OCI-LY1 (cell line): ENCODE measurements around the gene ACTRT2.

Experiments
- H2AFZ ChIP-seq: fragments of 200-600 bp; sonication (generic), shearing (Covaris generic); 2 replicates; pipeline ENCODE4 v1.6.0; 2014; ENCODE audit warnings: antibody characterized with exemption, mild to moderate bottlenecking, low read length
- H3F3A ChIP-seq: fragments of 200-600 bp; sonication (generic), shearing (Covaris generic); 2 replicates; pipeline ENCODE4 v1.6.0; 2014; ENCODE audit warnings: mild to moderate bottlenecking, antibody characterized with exemption, low read length, moderate library complexity; ENCODE audit not compliant: insufficient read depth
- H3K27ac ChIP-seq: fragments of 200-600 bp; sonication (generic); 2 replicates; pipeline ENCODE4 v1.5.1; 2014; ENCODE audit warnings: low read length, mixed run types, mild to moderate bottlenecking, low read depth; ENCODE audit not compliant: poor library complexity, severe bottlenecking
- H3K27me3 ChIP-seq: fragments of 200-600 bp; sonication (generic); 2 replicates; pipeline ENCODE4 v1.6.0; 2014; ENCODE audit warnings: antibody characterized with exemption, mild to moderate bottlenecking, low read length, moderate library complexity; ENCODE audit not compliant: insufficient read depth
- H3K36me3 ChIP-seq: fragments of 200-600 bp; sonication (generic); 2 replicates; pipeline ENCODE4 v1.6.1; 2014; ENCODE audit warnings: mild to moderate bottlenecking, antibody characterized with exemption, low read length, moderate library complexity, mixed read lengths; ENCODE audit not compliant: insufficient read depth
- H3K4me1 ChIP-seq: fragments of 200-600 bp; sonication (generic); 2 replicates; pipeline ENCODE4 v1.5.1; 2014; ENCODE audit warnings: mild to moderate bottlenecking, low read length, moderate library complexity; ENCODE audit not compliant: insufficient read depth, severe bottlenecking
- H3K4me2 ChIP-seq: fragments of 200-600 bp; sonication (generic), shearing (Covaris generic); 2 replicates; pipeline ENCODE4 v1.6.1; 2014; ENCODE audit warnings: low read length
- H3K4me3 ChIP-seq: fragments of 200-600 bp; sonication (generic); 2 replicates; pipeline ENCODE4 v1.5.1; 2014; ENCODE audit warnings: low read length, low read depth, mild to moderate bottlenecking, mixed read lengths; ENCODE audit not compliant: poor library complexity, severe bottlenecking
- H3K79me2 ChIP-seq: fragments of 200-600 bp; shearing (Covaris generic); 2 replicates; pipeline ENCODE4 v1.6.1; 2016; ENCODE audit warnings: mixed run types, low read length, mixed read lengths; ENCODE audit not compliant: insufficient read depth
- H3K9ac ChIP-seq: fragments of 200-600 bp; sonication (generic), shearing (Covaris generic); 2 replicates; pipeline ENCODE4 v1.6.1; 2014; ENCODE audit warnings: mild to moderate bottlenecking, low read length, mixed read lengths
- H3K9me2 ChIP-seq: fragments of 200-600 bp; sonication (generic), shearing (Covaris generic); 2 replicates; pipeline ENCODE4 v1.6.1; 2014; ENCODE audit warnings: low read depth, mild to moderate bottlenecking, low read length, mixed read lengths
- H3K9me3 ChIP-seq: fragments of 200-600 bp; shearing (Covaris generic); 2 replicates; pipeline ENCODE4 v1.6.1; 2014; ENCODE audit warnings: low read length, mixed read lengths
- H4K20me1 ChIP-seq: fragments of 200-600 bp; sonication (generic), shearing (Covaris generic); 2 replicates; pipeline ENCODE4 v1.6.0; 2016; ENCODE audit warnings: mild to moderate bottlenecking, low read length; ENCODE audit not compliant: insufficient read depth
- EZH2 ChIP-seq: fragments of 200-600 bp; sonication (generic), shearing (Covaris generic); IDR thresholded peaks from 2 replicates; pipeline ENCODE4 v1.8.0; 2017; ENCODE audit warnings: borderline replicate concordance, mixed run types, mild to moderate bottlenecking, antibody characterized with exemption, low read length, moderate library complexity, mixed read lengths
- TF ChIP-seq, protein P1 (sequence below): fragments of 200-600 bp; sonication (generic), shearing (Covaris generic); IDR thresholded peaks from 2 replicates; pipeline ENCODE4 v1.5.1; 2017; ENCODE audit warnings: mild to moderate bottlenecking, antibody characterized with exemption, low read length, moderate library complexity, mixed read lengths

ACTRT2 gene

GRCh38 chr1:3011127-3011526 is 10.1 kb upstream of the ACTRT2 start:
- Histone ChIP-seq H2AFZ (no peak overlapping the region), H3K9me3 (peaks cover 15% of the 10 kb centered on the region; the same call in 1 of the 2 replicates), H3K79me2 (no peaks in the 10 kb centered on the region), H3F3A (no peaks in the 10 kb centered on the region), H3K27ac (no peak overlapping the region), H3K9ac (no peak overlapping the region), H4K20me1 (no peaks in the 10 kb centered on the region), H3K9me2 (no peaks in the 10 kb centered on the region), H3K27me3 (no peaks in the 10 kb centered on the region), H3K4me1 (no peaks in the 10 kb centered on the region), H3K36me3 (no peaks in the 10 kb centered on the region), H3K4me3 (no peak overlapping the region), H3K4me2 (no peak overlapping the region)
- TF ChIP-seq EZH2 = no peak
- TF ChIP-seq, protein P1, sequence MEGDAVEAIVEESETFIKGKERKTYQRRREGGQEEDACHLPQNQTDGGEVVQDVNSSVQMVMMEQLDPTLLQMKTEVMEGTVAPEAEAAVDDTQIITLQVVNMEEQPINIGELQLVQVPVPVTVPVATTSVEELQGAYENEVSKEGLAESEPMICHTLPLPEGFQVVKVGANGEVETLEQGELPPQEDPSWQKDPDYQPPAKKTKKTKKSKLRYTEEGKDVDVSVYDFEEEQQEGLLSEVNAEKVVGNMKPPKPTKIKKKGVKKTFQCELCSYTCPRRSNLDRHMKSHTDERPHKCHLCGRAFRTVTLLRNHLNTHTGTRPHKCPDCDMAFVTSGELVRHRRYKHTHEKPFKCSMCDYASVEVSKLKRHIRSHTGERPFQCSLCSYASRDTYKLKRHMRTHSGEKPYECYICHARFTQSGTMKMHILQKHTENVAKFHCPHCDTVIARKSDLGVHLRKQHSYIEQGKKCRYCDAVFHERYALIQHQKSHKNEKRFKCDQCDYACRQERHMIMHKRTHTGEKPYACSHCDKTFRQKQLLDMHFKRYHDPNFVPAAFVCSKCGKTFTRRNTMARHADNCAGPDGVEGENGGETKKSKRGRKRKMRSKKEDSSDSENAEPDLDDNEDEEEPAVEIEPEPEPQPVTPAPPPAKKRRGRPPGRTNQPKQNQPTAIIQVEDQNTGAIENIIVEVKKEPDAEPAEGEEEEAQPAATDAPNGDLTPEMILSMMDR = no peak

DNA sequence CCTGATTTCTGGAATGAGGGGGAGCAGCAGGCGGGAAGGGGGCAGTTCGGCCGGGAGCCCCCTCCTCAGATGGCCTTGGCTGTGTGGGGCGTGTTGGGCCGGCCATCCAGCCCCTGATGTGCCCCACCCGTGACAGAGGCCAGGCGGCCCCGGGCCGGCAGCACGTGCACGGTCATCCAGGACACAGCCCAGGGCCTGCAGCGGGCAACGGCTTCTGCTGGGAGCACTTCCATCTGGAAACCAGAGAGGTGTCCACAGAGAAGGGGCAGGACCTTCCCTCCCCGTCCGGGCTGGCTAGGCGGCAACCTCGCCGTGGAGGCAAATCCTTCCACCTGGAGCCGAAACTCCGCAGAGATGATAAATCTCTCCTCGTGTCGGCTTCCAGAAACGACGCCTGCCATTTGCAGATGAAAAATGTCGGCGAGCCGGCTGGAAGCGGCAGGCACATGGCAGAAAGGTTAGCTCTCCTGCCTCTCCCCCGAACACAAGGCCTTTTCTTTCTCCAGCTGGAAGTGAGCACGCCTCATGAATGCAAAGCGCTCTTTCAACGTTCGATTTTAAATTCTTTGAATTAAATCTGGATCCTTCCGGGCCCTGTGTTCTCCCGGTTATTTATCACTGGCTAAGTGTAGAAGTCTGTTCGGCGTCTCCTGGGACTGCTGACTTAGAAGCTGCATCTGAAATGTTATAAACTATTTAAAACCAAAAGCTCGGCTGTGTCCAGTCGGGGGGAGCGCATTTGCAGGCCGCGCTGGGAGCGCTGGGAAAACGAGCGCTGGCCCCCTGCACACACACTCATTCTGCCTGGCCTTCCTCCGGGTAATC is 9.4 kb upstream of the ACTRT2 start:
- Histone ChIP-seq H3K79me2 (no peaks in the 10 kb centered on the region), H3K36me3 (no peaks in the 10 kb centered on the region), H4K20me1 (no peaks in the 10 kb centered on the region), H3K9me2 (no peaks in the 10 kb centered on the region), H3K4me1 (no peaks in the 10 kb centered on the region), H3K4me2 (no peak overlapping the region), H3F3A (no peaks in the 10 kb centered on the region), H3K27me3 (no peaks in the 10 kb centered on the region), H2AFZ (no peak overlapping the region), H3K4me3 (no peak overlapping the region), H3K27ac (no peak overlapping the region), H3K9me3 (peaks cover 12% of the 10 kb centered on the region; the same call in 1 of the 2 replicates), H3K9ac (no peak overlapping the region)
- TF ChIP-seq, protein P1 = no peak
- TF ChIP-seq EZH2 = no peak

DNA sequence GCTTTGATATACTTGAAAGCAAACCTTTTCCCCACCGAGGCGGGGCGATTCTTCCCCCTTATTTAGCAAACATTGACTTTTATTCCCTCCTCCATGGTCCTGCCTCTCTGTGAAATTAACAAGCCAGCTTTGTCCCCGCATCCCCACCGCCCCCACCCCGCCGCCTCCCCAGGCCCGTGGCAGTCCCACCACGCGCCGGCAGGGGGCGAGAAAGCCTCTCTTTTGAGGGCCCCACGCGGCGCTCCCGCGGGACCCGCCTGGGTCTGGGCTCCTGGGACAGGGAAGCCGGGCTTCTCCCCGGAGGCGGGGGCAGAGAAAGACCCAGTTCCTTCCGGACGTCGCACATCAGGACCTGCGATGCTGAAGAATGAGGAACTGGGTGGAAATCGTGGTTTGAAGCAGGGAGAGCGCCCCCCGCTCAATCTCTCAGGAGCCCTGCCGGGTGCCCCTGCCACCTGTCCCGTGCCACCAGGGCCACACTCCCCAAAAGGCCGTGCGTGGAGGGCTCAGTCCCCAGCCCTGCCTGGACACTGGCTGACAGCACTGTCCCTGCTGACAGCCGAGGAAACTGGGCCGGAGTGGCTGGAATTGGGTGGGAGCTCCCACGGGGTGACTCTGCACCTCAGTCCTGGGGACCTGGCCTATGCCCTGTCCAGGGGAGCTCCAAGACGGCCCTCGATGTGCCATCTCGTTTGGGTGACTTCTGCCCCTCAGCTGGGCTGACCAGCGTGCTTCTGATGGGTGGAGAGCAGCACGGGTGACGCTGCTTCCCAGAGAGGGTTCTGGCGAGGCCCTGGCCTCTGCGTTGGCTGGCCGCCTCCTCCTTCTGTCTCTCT is 8.6 kb upstream of the ACTRT2 start:
- Histone ChIP-seq H3F3A (no peaks in the 10 kb centered on the region), H2AFZ (no peak overlapping the region), H3K4me3 (no peak overlapping the region), H3K27me3 (no peaks in the 10 kb centered on the region), H3K9me3 (peaks cover 5% of the 10 kb centered on the region; the same call in 1 of the 2 replicates), H3K36me3 (no peaks in the 10 kb centered on the region), H3K4me1 (no peaks in the 10 kb centered on the region), H3K4me2 (no peak overlapping the region), H3K79me2 (no peaks in the 10 kb centered on the region), H3K9ac (no peak overlapping the region), H3K9me2 (no peaks in the 10 kb centered on the region), H4K20me1 (no peaks in the 10 kb centered on the region), H3K27ac (no peak overlapping the region)
- TF ChIP-seq, protein P1 = peak; percentile 51
- no peak for TF ChIP-seq EZH2
